ENCODE results near the gene C17orf67.

C17orf67 gene

DNA sequence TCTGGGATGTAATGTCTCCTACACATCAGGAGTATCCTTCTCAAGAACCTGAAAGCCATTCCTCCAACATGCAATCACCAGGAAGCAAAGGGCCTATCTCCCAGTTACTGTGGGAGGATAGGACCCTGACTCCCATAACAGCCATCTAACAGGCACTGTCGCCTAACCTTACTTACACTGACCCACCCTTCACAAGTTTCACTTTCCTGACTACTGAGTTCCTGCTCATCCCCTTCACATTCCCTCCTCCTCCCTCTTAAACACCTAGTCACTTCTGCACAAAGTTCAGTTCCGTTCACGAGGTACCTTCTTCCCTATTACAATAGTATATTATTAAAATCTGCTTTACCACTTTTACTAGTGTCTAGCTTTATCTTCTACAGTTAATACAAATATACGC lies 1.3 kb downstream of the C17orf67 start:
- no peak for DNase-seq

DNA sequence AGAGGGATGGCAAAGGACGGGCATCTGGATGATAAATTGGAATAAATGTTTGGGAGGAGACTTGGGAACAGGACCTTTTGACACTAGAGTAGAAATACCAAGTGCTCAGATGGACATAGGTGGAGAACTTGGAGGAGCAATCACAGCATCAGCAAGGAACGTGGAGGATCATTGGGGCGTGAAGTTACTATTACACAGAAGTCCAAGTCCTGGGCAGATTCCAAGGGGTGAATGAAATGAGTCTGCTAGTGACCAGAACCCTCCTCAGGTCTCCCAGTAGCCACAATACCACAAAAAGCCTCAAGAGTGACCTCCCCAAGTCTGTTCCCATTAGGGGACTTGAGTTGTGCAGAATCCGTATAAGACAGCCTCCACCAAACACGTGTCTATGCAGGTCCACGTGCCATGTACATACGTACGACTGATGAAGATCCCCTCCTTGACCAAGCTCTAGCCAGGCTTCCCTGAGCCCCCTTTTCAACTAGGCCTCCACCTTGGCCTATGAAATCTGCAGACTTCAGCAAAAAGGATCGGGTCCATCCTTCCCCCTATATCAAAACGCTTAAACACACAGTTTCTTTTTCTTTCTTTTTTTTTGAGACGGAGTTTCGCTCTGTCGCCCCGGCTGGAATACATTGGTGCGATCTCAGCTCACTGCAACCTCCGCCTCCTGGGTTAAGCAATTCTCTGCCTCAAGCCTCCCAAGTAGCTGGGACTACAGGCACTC lies 2.2 kb downstream of the C17orf67 start:
- DNase-seq, result no peak

DNA sequence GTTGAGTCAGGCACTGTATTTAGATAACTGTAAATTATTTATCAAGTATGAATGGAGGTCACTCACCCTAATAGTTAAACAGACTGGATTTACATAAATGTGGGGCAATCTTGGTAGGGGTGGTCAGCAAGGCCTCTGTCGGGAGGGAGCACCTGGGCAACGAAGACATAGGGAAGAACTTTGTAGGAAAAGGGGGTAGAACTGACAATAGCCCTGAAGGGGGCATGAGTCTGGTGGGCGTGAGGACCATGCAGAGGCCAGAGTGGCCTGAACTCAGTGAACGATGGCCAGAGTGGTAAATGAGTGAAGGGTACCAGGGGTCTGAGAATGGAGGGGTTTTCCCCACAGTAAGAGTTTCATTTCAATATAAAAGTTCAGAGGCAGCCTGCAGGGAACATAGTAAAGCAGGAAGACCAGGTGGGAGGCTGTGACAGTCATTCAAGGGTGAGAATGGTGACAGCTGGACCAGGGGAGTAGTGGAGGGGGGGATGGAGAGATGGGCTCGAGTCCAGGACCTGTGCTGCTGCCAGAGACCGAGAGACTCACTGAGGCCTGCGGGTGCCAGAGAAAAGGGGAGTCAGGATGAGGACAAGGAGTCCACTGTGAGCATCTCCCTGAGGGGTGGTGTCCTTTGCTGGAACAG lies 2.9 kb downstream of the C17orf67 start:
- DNase-seq, result no peak

DNA sequence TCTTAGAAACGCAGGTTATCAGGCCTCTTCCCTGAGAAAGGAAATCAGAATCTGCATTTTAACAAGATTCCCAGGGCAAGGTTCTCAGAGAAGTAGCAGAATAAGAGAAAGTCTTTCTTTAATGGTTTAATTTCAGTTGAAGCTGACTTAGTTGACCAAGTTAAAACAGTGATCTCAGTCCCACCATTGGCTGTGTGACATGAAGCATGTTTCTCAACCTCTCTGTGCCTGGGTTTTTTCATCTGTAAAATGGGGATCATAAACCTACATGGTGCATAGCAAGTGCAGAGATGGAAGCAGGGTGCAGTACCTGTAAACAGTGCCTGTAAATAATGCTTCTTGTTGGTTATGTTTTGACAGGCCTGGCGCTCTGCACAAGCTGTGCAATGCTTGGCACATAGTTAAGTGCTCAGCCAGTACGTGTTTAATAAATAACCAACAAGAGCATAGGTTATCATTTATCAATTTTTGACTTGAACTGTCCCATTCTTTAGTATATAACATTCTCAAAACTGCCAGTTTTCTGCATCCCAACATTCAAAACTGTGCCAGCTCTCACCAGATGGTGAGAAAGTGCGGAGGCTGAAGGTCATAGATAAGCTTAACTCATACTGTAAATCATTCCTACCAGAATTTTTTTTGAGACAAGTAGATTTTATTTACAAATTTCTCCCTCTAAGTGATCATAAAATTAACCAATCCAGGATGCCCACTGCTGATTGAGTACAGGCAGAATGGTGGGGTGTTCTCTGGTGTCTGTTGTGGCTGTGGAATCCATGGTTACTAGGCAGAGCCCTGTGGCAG lies 6.9 kb downstream of the C17orf67 start:
- DNase-seq, result no peak

DNA sequence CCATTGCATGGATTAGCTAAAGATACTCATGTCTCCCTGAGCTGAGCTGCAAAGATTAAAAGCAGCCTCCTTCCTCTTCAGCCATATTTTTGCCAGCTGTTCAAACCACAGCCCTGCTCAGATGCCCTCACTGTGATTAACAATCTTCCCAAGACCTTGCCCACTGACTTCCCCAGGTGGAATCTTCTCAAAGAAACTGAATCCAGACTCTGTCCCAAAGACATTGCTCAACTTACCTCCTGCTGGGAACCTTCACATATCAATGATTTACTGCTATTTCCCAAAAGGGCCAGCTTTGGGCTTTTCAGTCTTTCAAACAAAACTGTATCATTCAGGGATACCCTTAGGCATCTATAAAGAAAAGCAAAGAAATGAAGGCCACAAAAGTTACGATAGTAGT lies 9.2 kb downstream of the C17orf67 start:
- no peak for DNase-seq

DNA sequence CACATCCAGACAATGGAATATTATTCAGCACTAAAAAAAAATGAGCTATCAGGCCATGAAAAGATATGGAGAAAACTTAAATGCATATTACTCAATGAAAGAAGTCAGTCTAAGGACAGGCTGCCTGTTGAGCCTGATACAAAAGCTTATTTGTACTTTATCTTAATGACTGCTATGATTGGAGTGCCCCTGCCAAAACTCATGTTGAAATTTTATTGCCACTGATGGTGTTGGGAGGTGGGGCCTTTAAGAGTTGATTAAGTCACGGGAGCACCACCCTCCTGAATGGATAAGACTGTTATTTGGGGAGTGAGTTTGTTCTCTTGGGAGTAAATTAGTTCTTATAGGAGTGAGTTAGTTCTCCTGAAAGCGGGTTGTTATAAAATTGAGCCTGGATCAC lies 9.9 kb downstream of the C17orf67 start:
- no peak for DNase-seq

- no peak for DNase-seq
Measured at GRCh38 chr17:56822725-56823124, 11.0 kb downstream of the C17orf67 start.

GRCh38 chr17:56821847-56822534 lies 11.7 kb downstream of the C17orf67 start:
- DNase-seq, result no peak

DNA sequence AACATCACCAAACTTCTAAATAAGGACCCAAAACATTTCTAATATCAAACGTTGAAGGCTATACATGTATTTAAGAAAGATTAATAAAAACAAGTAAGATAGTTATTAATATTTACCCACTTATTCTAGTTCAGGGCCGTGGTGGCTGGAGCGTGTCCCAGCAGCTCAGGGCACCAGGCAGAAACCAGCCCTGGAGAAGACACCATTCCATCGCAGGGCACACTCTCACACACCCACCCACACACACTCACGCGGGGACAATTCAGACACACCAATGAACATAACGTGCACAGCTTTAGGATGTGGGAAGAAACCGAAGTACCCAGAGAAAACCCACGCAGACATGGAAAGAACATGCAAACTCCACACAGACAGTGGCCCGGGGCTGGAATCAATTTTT lies 13.5 kb downstream of the C17orf67 start:
- no peak for DNase-seq

DNA sequence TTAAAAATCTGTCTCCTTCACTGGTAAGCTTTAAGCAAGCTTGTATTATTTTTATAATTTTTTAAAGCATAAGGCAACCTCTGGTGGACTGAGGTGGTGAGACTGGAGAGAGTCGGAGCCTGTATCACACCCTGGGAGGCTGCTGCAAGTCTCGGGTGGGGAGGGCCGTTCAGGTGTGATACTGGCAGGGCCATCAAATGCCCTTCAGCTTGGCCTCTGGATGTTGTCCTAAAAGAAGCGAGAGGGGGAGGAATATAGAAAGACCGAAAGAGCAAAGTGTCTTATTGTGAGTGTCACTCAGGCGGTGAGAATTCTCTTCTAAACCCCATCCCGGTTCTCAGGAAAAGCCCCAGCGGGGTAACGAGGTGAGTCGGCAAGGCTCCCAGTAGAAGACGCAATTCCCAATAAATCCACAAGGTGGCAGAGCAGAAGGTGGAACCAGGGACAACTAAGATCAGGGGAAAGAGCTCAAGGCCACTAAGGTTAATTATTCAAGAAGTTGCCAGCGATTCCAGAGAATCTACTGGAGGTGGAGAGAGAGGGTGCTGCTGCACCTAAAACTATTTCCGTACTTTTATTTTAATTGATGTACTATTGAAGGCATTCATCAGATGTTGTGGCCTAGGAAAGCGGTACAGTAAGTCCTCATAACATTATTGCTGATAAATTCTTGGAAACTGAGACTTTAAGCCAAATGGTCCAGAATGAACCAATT lies 14.1 kb downstream of the C17orf67 start:
- DNase-seq, result peak; percentile 74

DNA sequence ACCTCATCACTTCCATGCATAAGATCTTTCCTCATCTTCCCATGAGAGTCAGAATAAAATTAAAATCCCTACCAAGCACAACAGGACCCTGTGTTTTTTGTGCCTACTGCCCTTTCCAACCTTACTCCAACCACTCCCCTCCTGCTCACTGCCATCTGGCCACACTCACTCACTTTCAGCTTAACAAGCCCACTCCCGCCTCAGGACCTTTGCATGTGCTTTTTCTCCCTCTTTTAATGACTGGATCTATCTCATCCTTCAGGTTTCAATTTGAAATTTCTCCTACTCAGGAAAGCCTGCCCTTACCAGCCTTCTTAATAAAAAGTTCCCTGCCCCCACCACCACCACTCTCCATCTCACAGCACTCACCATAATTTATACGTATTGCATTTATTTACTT lies 14.7 kb downstream of the C17orf67 start:
- DNase-seq, result no peak

- DNase-seq, result no peak
Measured at GRCh38 chr17:56817066-56817465, 16.7 kb downstream of the C17orf67 start.

- DNase-seq, result no peak
Measured at GRCh38 chr17:56815711-56816110, 18.0 kb downstream of the C17orf67 start.

DNA sequence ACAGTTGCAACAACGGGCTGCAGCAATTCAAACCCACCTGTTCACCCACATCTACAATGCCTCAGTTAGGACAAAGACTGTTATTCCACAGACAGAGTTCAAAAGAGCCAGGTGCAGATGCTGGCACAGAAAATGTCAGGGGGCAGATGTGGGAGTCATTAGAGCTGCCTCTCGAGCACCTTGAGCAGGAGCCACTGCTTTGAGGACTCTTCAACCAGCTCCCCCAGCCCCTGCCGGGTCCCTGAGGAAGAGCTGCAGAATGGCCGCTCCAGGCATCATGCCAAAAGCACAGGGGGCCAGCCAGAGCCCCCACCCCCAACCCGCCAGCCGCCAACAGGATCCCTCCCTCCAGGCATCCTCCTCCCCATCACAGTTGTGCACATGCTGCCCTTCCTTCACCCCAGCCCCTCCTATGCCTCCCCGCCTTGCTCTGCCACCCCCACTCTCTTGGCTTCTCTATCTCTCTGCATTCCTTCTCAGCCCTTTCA lies 20.8 kb downstream of the C17orf67 start:
- no peak for DNase-seq

DNA sequence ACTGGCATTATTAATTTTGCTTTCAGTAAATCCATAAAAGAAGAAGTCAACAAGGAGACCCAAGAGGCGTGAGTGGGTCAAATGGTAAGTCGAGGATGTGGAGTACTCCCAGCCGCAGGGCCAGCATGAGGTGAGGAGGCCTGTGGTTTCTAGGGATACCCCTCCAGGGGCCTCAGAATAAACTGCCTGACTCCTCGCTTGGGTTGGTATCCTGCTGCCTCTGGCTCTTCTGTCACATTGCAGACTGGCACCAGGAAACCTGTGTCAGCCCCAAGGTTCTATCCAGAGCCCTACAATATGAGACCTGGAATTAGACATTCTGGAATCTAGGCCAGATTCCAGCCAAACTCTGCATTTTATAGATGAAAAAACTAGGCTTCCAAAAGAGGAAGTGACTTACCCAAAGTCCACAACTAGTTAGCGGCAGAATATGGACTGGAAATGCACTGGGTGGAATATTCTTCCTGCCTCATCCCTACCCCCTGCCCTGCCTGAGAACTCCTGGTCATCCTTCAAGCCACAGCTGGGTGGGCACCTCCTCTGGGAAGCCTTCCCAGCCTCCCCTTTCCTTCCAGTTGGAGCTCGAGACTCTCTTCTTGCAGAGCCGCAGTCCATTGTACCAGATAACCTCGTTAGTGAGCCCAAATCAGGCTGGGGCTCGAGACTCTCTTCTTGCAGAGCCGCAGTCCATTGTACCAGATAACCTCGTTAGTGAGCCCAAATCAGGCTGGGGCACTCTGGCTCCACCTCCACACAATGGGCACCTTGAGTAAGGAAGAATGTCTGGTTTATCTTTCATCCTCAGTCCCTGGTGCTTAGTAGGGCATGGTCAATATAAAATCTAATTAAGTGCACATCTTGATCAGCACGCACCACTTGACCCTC lies 22.6 kb downstream of the C17orf67 start:
- no peak for DNase-seq

GRCh38 chr17:56810343-56810742 lies 23.4 kb downstream of the C17orf67 start:
- DNase-seq, result no peak

GRCh38 chr17:56809820-56810179 lies 23.9 kb downstream of the C17orf67 start:
- DNase-seq, result no peak

DNA sequence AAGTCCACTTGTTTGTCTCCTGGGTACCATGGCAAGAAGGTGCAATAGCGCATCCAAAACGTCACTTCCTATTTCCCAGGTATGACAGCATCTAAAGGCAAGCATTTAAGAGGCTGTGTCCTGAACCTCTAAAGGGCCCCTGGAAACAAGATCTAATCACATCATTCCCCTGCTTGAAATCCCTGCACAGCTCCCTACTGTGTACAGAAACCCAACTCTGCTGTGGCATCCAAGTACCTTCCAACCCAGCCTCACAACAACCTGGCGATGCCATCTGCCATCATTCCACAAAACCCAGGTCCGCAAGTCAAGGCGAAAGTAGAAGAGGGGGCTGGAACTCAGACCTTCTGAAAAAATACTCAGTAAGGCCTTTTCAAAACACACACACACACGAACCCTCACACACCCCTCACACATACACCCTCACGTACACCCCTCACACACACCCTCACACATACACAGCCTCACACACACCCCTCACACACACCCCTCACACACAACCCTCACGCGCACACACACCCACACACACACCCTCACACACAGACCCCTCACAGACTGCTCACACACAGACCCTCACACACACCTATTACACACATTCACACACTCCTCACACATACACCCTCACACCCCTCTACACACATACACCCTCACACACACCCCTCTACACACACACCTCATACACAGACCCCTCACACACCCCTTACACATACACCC lies 24.5 kb downstream of the C17orf67 start:
- no peak for DNase-seq

DNA sequence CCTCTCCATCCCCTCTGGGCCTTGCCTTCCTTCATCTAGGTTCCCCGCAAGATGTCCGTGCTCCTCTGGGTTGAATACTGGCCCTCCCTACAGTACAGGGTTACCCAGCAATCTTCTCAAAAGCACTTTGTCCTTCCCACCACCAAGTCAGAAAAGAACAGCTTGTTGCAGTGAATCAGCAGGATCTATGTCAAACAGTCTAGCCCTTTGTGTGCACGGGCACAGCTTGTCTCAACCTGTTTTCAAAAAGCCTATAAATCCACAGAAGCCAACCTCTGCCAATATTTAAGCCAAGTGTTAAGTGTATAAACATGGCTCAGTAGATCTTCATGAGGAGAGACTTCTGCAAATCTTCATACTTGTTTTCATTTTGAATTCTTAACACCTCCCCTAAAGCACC lies 25.2 kb downstream of the C17orf67 start:
- no peak for DNase-seq

DNA sequence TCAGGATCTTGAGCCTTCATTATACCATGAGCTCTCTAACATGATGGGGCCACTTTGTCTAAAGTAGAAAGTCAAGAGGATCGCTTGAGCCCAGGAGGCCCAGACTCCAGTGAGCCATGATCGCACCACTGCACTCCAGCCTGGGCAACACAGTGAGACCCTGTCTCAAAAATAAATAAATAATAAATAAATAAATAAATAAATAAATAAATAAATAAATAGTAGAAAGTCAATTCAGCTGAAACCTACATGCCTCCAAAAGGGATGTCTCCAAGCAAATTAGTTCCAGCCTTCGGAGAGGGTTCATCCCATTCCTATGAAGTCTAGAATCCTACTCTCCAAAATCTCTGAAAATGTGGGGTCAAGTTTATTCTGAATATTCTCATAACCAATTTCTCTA lies 26.0 kb downstream of the C17orf67 start:
- DNase-seq, result no peak

DNA sequence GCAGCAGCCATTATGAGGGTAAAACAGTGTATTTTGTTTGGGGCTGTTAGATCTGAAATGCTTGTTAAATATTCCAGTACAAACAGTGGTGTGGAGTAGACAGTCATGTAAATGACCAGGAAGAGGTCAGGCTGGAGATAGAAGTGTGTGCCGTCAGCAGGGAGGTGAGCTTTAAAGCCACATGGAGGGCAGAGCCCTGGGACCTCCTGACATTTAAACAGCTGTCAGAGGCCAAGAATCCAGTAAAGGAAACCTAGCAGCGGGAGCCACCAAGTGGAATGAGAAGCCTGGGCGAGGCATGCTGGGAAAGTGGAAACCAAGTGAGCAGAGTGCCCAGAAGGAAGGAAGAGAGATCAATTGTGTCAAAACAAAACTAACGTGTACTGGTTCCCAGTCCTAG lies 26.8 kb downstream of the C17orf67 start:
- no peak for DNase-seq
